BLaER1 treated with 17β-estradiol and CSF1 and Interleukin-3, amounts not matched to agents 10 nM and 100 nM (cell line): ENCODE results near the gene GCSAM.

Source experiments
- H3K27ac ChIP-seq, 11 experiments: shearing (Covaris generic); formaldehyde crosslinking; 2 replicates each; pipeline ENCODE4 v1.8.1; 2022
- H3K27me3 ChIP-seq, 11 experiments: shearing (Covaris generic); formaldehyde crosslinking; 2 replicates each; pipeline ENCODE4 v1.8.1; 2022
- H3K36me3 ChIP-seq, 11 experiments: shearing (Covaris generic); formaldehyde crosslinking; 2 replicates each; pipeline ENCODE4 v1.8.1; 2022
- H3K4me1 ChIP-seq, 10 experiments: shearing (Covaris generic); formaldehyde crosslinking; 2 replicates each; pipeline ENCODE4 v1.8.1; 2022
- H3K4me2 ChIP-seq, 11 experiments: shearing (Covaris generic); formaldehyde crosslinking; 2 replicates each; pipeline ENCODE4 v1.8.1; 2022
- H3K4me3 ChIP-seq, 10 experiments: shearing (Covaris generic); formaldehyde crosslinking; 2 replicates each; pipeline ENCODE4 v1.8.1; 2022
- H3K9ac ChIP-seq, 11 experiments: shearing (Covaris generic); formaldehyde crosslinking; 2 replicates each; pipeline ENCODE4 v1.8.1; 2022
- H3K9me3 ChIP-seq, 11 experiments: shearing (Covaris generic); formaldehyde crosslinking; replicated peaks in 1 of 11; 2 replicates each; pipeline ENCODE4 v1.8.1; 2022
- H4K20me1 ChIP-seq, 11 experiments: shearing (Covaris generic); formaldehyde crosslinking; 2 replicates each; pipeline ENCODE4 v1.8.1; 2022
- Cebpa-rat ChIP-seq, 11 experiments: shearing (Covaris generic); IDR thresholded peaks; 2 replicates each; pipeline ENCODE4 v1.8.1; 2022

GCSAM gene

GRCh38 chr3:112117415-112117814 lies 15.6 kb downstream of the GCSAM start:
- TF ChIP-seq Cebpa-rat (IDR thresholded peaks at IDR 0.05) = no peak
- H3K4me2 ChIP-seq = peak overlapping the region; percentile 59 to 92 (median 83); a peak in 21 of 22 replicates
- peaks cover 0 to 18% (median 0%) of the 10 kb centered on the region in 11 experiments; a peak in 4 of 22 replicates for H3K27me3 ChIP-seq
- H3K4me1 ChIP-seq = peaks cover 67 to 100% (median 95%) of the 10 kb centered on the region in 10 experiments
- H3K27ac ChIP-seq = peak overlapping the region in 7 of 11 experiments; percentile 20 to 57 (median 41); a peak in 10 of 22 replicates
- no peak overlapping the region for H3K9ac ChIP-seq
- H3K4me3 ChIP-seq = no peak overlapping the region
- H3K9me3 ChIP-seq = no peaks in the 10 kb centered on the region
- H3K36me3 ChIP-seq = peaks cover 0 to 9% (median 0%) of the 10 kb centered on the region in 11 experiments; a peak in 3 of 22 replicates
- H4K20me1 ChIP-seq = 0 out of 22 replicates have a peak, but pooled peaks cover 0 to 3% (median 0%) of the 10 kb centered on the region in 11 experiments

DNA sequence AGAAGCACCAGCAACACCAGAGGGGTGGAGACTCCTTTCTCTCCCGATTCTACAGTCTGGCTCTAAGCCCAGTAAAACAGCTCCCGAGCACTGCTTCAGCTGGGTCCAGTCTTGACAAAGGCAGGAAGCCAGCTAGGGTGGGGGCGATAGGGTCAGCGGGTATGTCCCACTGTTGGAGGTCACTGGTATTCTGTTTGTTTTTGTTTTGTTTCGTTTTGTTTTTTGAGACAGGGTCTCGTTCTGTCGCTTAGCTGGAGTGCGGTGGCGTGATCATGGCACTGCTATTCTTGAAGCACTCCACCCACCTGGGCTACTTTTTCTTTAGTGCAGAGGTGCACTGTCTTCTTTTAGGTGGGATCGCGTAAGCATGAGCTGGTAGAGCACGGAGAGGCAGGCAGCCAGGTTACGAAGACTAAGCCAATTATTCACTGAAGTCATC lies 16.3 kb downstream of the GCSAM start:
- Histone ChIP-seq H3K4me2 (peak overlapping the region; percentile 6 to 92 (median 83); a peak in 18 of 22 replicates), H3K36me3 (peaks cover 0 to 2% (median 0%) of the 10 kb centered on the region in 11 experiments; a peak in 1 of 22 replicates), H3K9me3 (no peaks in the 10 kb centered on the region), H3K4me1 (peaks cover 64 to 100% (median 92%) of the 10 kb centered on the region in 10 experiments), H4K20me1 (0 out of 22 replicates have a peak, but pooled peaks cover 0 to 3% (median 0%) of the 10 kb centered on the region in 11 experiments), H3K27ac (no peak overlapping the region; a peak in 1 of 22 replicates), H3K27me3 (peaks cover 0 to 18% (median 0%) of the 10 kb centered on the region in 11 experiments; a peak in 4 of 22 replicates), H3K9ac (no peak overlapping the region), H3K4me3 (no peak overlapping the region)
- no peak for TF ChIP-seq Cebpa-rat (IDR thresholded peaks at IDR 0.05)

GRCh38 chr3:112115806-112116383 lies 17.2 kb downstream of the GCSAM start:
- H3K4me2 ChIP-seq = peak overlapping the region in 9 of 11 experiments; percentile 12 to 92 (median 77); a peak in 17 of 22 replicates
- H3K27ac ChIP-seq = no peak overlapping the region; a peak in 1 of 22 replicates
- peaks cover 55 to 97% (median 84%) of the 10 kb centered on the region in 10 experiments for H3K4me1 ChIP-seq
- H3K9me3 ChIP-seq = no peaks in the 10 kb centered on the region
- 0 out of 22 replicates have a peak, but pooled peaks cover 0 to 3% (median 0%) of the 10 kb centered on the region in 11 experiments for H4K20me1 ChIP-seq
- H3K4me3 ChIP-seq = no peak overlapping the region
- H3K9ac ChIP-seq = no peak overlapping the region; a peak in 1 of 22 replicates
- no peak for TF ChIP-seq Cebpa-rat (IDR thresholded peaks at IDR 0.05)
- H3K36me3 ChIP-seq = no peaks in the 10 kb centered on the region
- H3K27me3 ChIP-seq = peaks cover 0 to 18% (median 0%) of the 10 kb centered on the region in 11 experiments; a peak in 4 of 22 replicates

DNA sequence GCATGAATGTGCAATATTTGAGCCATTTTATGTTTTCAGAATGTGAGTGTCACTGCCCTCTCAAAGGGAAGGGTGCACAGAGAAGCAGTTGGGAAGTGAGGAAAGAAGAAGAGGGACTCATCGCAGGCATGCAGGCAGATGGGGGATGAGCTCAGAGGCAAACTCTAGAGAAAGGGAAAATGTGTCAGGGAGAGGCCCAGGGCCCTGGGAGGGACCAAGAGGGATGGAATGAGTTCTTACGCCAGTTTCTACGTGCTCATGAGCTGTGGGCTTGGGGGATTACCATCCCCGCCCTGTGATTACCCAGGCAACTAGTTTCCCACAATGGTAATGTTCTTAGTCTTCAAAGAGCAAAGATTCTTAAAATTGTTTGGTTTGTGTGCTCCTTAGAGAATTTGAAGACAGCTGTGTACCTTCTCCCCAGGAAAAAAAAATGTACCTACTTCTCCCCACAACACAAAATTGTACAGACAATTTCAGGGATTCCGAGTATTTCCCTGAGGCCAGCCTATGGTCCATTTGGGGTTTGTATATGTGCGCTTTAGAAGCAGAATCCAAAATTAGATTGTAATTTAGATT lies 17.8 kb downstream of the GCSAM start:
- H4K20me1 ChIP-seq = 0 out of 22 replicates have a peak, but pooled peaks cover 0 to 3% (median 0%) of the 10 kb centered on the region in 11 experiments
- no peaks in the 10 kb centered on the region for H3K36me3 ChIP-seq
- no peak for TF ChIP-seq Cebpa-rat (IDR thresholded peaks at IDR 0.05)
- H3K4me2 ChIP-seq = peak overlapping the region; percentile 12 to 92 (median 77); a peak in 21 of 22 replicates
- H3K4me3 ChIP-seq = peak overlapping the region in 1 of 10 experiments; percentile 25; a peak in 1 of 20 replicates
- peaks cover 49 to 91% (median 77%) of the 10 kb centered on the region in 10 experiments for H3K4me1 ChIP-seq
- H3K9me3 ChIP-seq = no peaks in the 10 kb centered on the region
- H3K27ac ChIP-seq = peak overlapping the region in 3 of 11 experiments; percentile 24 to 38 (median 25); a peak in 4 of 22 replicates
- H3K9ac ChIP-seq = peak overlapping the region in 2 of 11 experiments; percentile 48 to 53; a peak in 4 of 22 replicates
- H3K27me3 ChIP-seq = peaks cover 0 to 18% (median 0%) of the 10 kb centered on the region in 11 experiments; a peak in 4 of 22 replicates

GRCh38 chr3:112114576-112115160 lies 18.4 kb downstream of the GCSAM start:
- no peaks in the 10 kb centered on the region for H3K9me3 ChIP-seq
- peak overlapping the region in 1 of 10 experiments; percentile 25; a peak in 1 of 20 replicates for H3K4me3 ChIP-seq
- peak overlapping the region in 2 of 11 experiments; percentile 48 to 53; a peak in 4 of 22 replicates for H3K9ac ChIP-seq
- H3K4me1 ChIP-seq = peaks cover 43 to 85% (median 71%) of the 10 kb centered on the region in 10 experiments
- H3K27ac ChIP-seq = peak overlapping the region in 3 of 11 experiments; percentile 24 to 38 (median 34); a peak in 4 of 22 replicates
- peak overlapping the region; percentile 12 to 92 (median 77); a peak in 21 of 22 replicates for H3K4me2 ChIP-seq
- H4K20me1 ChIP-seq = 0 out of 22 replicates have a peak, but pooled peaks cover 0 to 3% (median 0%) of the 10 kb centered on the region in 11 experiments
- H3K36me3 ChIP-seq = no peaks in the 10 kb centered on the region
- TF ChIP-seq Cebpa-rat (IDR thresholded peaks at IDR 0.05) = no peak
- H3K27me3 ChIP-seq = peaks cover 0 to 18% (median 0%) of the 10 kb centered on the region in 11 experiments; a peak in 4 of 22 replicates

DNA sequence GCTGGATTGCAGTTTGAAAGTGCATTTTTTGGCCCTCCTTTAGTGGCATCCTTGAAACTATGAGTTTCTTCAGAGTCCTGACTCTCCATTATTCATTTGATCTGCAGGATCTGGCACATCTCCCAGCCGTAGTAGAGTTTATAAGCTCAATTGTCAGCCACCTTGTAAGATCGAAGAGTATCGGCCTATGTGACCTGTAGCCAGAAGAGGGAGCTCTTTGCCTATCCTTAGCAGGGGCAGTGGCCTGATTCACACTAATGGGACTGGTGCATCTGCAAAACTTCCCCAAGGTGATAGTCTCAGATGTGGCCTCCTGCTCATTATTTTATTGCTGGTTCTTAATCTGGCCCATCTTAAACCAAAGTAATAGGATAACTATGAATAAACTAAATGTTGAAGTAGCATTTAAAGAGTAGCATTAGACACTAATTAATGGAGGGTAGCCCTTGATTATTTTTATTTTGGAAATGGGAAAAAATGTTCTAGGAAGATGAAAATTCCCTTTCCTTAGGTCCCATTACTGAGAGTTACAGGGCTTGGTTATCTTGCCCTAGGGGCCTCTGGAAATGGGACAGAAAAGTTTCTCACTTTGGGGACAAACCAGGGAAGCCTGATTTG lies 21.2 kb downstream of the GCSAM start:
- no peaks in the 10 kb centered on the region for H3K36me3 ChIP-seq
- H3K4me3 ChIP-seq = no peak overlapping the region
- no peak overlapping the region for H3K27ac ChIP-seq
- H3K27me3 ChIP-seq = peaks cover 0 to 18% (median 0%) of the 10 kb centered on the region in 11 experiments; a peak in 4 of 22 replicates
- no peak overlapping the region for H3K9ac ChIP-seq
- H4K20me1 ChIP-seq = no peaks in the 10 kb centered on the region
- H3K4me2 ChIP-seq = peak overlapping the region in 5 of 11 experiments; percentile 3 to 86 (median 24); a peak in 7 of 22 replicates
- H3K9me3 ChIP-seq = no peaks in the 10 kb centered on the region
- peaks cover 15 to 57% (median 44%) of the 10 kb centered on the region in 10 experiments for H3K4me1 ChIP-seq
- TF ChIP-seq Cebpa-rat (IDR thresholded peaks at IDR 0.05) = no peak

- H3K36me3 ChIP-seq = no peaks in the 10 kb centered on the region
- no peak overlapping the region for H3K27ac ChIP-seq
- no peaks in the 10 kb centered on the region for H4K20me1 ChIP-seq
- no peaks in the 10 kb centered on the region for H3K9me3 ChIP-seq
- TF ChIP-seq Cebpa-rat (IDR thresholded peaks at IDR 0.05) = no peak
- H3K4me1 ChIP-seq = peaks cover 0 to 40% (median 20%) of the 10 kb centered on the region in 10 experiments; a peak in 15 of 20 replicates
- H3K27me3 ChIP-seq = peaks cover 0 to 9% (median 0%) of the 10 kb centered on the region in 11 experiments; a peak in 1 of 22 replicates
- no peak overlapping the region for H3K4me2 ChIP-seq
- no peak overlapping the region for H3K4me3 ChIP-seq
- H3K9ac ChIP-seq = no peak overlapping the region
These were observed 23.7 kb downstream of the GCSAM start for GRCh38 chr3:112109322-112109721.

DNA sequence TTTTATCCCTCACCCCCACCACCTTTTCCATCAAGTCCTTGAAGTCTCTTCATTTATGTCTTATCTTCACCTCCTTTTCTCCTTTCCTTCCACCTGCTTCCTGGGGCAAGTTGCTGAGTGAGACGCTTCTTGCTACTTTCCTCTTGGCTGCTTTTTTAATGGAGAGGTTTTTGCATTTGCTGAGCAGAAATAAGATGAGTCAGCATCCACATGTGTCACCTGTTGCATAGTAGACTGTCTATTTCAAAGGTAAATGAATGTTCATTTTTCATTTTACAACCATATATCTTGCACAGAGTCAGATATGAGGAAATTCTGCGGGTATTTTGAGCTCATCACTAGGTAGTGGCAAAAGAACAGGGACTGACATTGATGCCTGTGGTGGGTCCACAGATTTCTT lies 28.3 kb downstream of the GCSAM start:
- H3K36me3 ChIP-seq = no peaks in the 10 kb centered on the region
- no peak for TF ChIP-seq Cebpa-rat (IDR thresholded peaks at IDR 0.05)

More for the DNA sequence above, 28.3 kb downstream of the GCSAM start:
- Histone ChIP-seq H3K9ac (no peak overlapping the region), H3K9me3 (peaks cover 0 to 14% (median 3%) of the 10 kb centered on the region in 11 experiments; a peak in 8 of 22 replicates), H3K4me1 (peaks cover 0 to 9% (median 0%) of the 10 kb centered on the region in 10 experiments; a peak in 6 of 20 replicates), H3K27me3 (no peaks in the 10 kb centered on the region), H3K27ac (no peak overlapping the region), H4K20me1 (no peaks in the 10 kb centered on the region), H3K4me3 (no peak overlapping the region), H3K4me2 (no peak overlapping the region)
